GM18499 (cell line): ENCODE results near the gene ZMIZ1.

Experiments
- ATAC-seq: cut with Tn5 transposase; IDR thresholded peaks from one replicate; pipeline ENCODE4 v1.9.1; 2021; ENCODE audit warnings: moderate number of reproducible peaks; ENCODE audit not compliant: insufficient read depth, unreplicated experiment

ZMIZ1 gene

GRCh38 chr10:79287973-79288723 is 219.4 kb downstream of the ZMIZ1 start:
- ATAC-seq = no peak

GRCh38 chr10:79289801-79290200 is 221.0 kb downstream of the ZMIZ1 start:
- no peak for ATAC-seq

GRCh38 chr10:79292026-79292766 is 223.4 kb downstream of the ZMIZ1 start:
- no peak for ATAC-seq

- no peak for ATAC-seq
Measured at GRCh38 chr10:79292891-79293746, 224.4 kb downstream of the ZMIZ1 start.

- no peak for ATAC-seq
Measured at GRCh38 chr10:79293841-79294581, 225.2 kb downstream of the ZMIZ1 start.

- ATAC-seq = no peak
Measured at GRCh38 chr10:79295563-79295962, 226.8 kb downstream of the ZMIZ1 start.

- ATAC-seq = no peak
Measured at GRCh38 chr10:79296431-79296830, 227.7 kb downstream of the ZMIZ1 start.

GRCh38 chr10:79298403-79299244 is 229.9 kb downstream of the ZMIZ1 start:
- ATAC-seq = no peak

GRCh38 chr10:79299397-79300241 is 230.9 kb downstream of the ZMIZ1 start:
- ATAC-seq = no peak

- ATAC-seq = no peak
Measured at GRCh38 chr10:79300711-79301110, 231.9 kb downstream of the ZMIZ1 start.

- ATAC-seq = no peak
Measured at GRCh38 chr10:79301754-79302530, 233.2 kb downstream of the ZMIZ1 start.

GRCh38 chr10:79303631-79304478 is 235.1 kb downstream of the ZMIZ1 start:
- ATAC-seq = no peak

GRCh38 chr10:79304479-79305087 is 235.8 kb downstream of the ZMIZ1 start:
- no peak for ATAC-seq

GRCh38 chr10:79305515-79305914 is 236.7 kb downstream of the ZMIZ1 start:
- no peak for ATAC-seq

GRCh38 chr10:79305988-79306387 is 237.2 kb downstream of the ZMIZ1 start:
- no peak for ATAC-seq

GRCh38 chr10:79306644-79307220 is 238.0 kb downstream of the ZMIZ1 start:
- ATAC-seq = no peak
